ENCODE measurements around the gene AGAP3.

AGAP3 gene

GRCh38 chr7:151126491-151127137, 40.3 kb downstream of the AGAP3 start:
- peak overlapping the region; percentile 84 for H2BK12ac ChIP-seq (ENCODE audit: low read length)
- no peak overlapping the region for H4K8ac ChIP-seq (ENCODE audit: low read depth, low read length)
- no peak overlapping the region for H3K4me3 ChIP-seq (ENCODE audit: low read length in 2 of 2)
- H3K4me2 ChIP-seq (ENCODE audit: insufficient read depth, low read length, poor library complexity, severe bottlenecking): peak overlapping the region; percentile 73
- H2AK5ac ChIP-seq (ENCODE audit: low read depth, low read length): peak overlapping the region; percentile 98
- H3K9me3 ChIP-seq (replicated peaks in 1 of 2; ENCODE audit: control insufficient read depth in 2 of 2, insufficient read depth in 1 of 2, low read depth in 1 of 2, low read length in 2 of 2): no peaks in the 10 kb centered on the region
- H3K4ac ChIP-seq (ENCODE audit: low read length): no peak overlapping the region
- peak overlapping the region; percentile 63 for H2BK5ac ChIP-seq (ENCODE audit: low read length)
- WGBS, 2 donors (ENCODE audit: extremely low coverage in 2 of 2, insufficient read length in 2 of 2, insufficient replicate concordance in 1 of 2): no CpG with 5 or more reads among the region's 19 CpGs
- peak overlapping the region; percentile 84 for H3K9ac ChIP-seq (ENCODE audit: low read depth, low read length, poor library complexity)
- peaks cover 0 to 18% of the 10 kb centered on the region in 2 donors for H3K4me1 ChIP-seq (ENCODE audit: control insufficient read depth in 2 of 2, insufficient read depth in 1 of 2, low read depth in 1 of 2, low read length in 2 of 2)
- peak overlapping the region; percentile 85 for H4K91ac ChIP-seq (ENCODE audit: low read depth, low read length, poor library complexity)
- H3K27me3 ChIP-seq (ENCODE audit: control insufficient read depth in 3 of 3, insufficient read depth in 3 of 3, low read depth in 1 of 3, low read length in 3 of 3): peaks cover 0 to 1% (median 0%) of the 10 kb centered on the region in 3 experiments
- peaks cover 13% of the 10 kb centered on the region for H3K79me1 ChIP-seq (ENCODE audit: low read depth, low read length)
- no peak for DNase-seq (ENCODE audit: low spot score)
- peak overlapping the region; percentile 25 for H3K14ac ChIP-seq (ENCODE audit: low read length)
- H3K23ac ChIP-seq (ENCODE audit: low read depth, low read length, poor library complexity): peak overlapping the region; percentile 34
- peak overlapping the region; percentile 92 for H3K27ac ChIP-seq (replicated peaks; ENCODE audit: low read length)
- H3K36me3 ChIP-seq (replicated peaks in 1 of 2; ENCODE audit: control insufficient read depth in 2 of 2, insufficient read depth in 2 of 2, low read length in 2 of 2): peaks cover 35 to 67% of the 10 kb centered on the region in 2 donors
- H2BK120ac ChIP-seq (ENCODE audit: low read depth, low read length): peak overlapping the region; percentile 93
- H3K18ac ChIP-seq (ENCODE audit: low read length): peak overlapping the region; percentile 97
- peak overlapping the region; percentile 15 for H2BK15ac ChIP-seq (ENCODE audit: low read length)
- H2AFZ ChIP-seq (ENCODE audit: low read length): no peak overlapping the region

DNA sequence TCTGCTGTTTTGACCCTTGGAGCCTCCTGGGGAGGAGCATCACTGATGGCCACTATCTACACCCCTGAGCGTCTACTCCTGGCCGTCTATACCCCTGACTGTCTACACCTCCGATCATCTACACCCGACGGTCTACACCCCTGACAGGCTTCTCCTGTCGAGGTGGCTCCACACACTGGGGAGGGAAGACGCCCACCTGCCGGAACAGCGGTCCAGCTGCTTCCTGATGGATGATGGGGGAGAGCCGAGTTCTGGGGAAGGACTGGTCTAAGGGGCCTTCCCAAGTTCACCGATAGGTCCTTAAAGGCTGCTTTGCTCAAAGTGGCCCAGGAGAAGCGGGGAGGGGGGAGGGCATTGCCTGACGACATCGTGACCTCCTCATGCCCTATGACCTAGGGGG, 41.9 kb downstream of the AGAP3 start:
- H3K36me3 ChIP-seq (replicated peaks in 1 of 2; ENCODE audit: control insufficient read depth in 2 of 2, insufficient read depth in 2 of 2, low read length in 2 of 2): peaks cover 45 to 82% of the 10 kb centered on the region in 2 donors
- peak overlapping the region; percentile 62 for H3K23ac ChIP-seq (ENCODE audit: low read depth, low read length, poor library complexity)
- H3K27me3 ChIP-seq (ENCODE audit: control insufficient read depth in 3 of 3, insufficient read depth in 3 of 3, low read depth in 1 of 3, low read length in 3 of 3): peaks cover 0 to 1% (median 0%) of the 10 kb centered on the region in 3 experiments
- no peak overlapping the region for H2BK15ac ChIP-seq (ENCODE audit: low read length)
- no peak overlapping the region for H3K14ac ChIP-seq (ENCODE audit: low read length)
- H3K9me3 ChIP-seq (replicated peaks in 1 of 2; ENCODE audit: control insufficient read depth in 2 of 2, insufficient read depth in 1 of 2, low read depth in 1 of 2, low read length in 2 of 2): no peaks in the 10 kb centered on the region
- no peak overlapping the region for H3K4me2 ChIP-seq (ENCODE audit: insufficient read depth, low read length, poor library complexity, severe bottlenecking)
- H2AK5ac ChIP-seq (ENCODE audit: low read depth, low read length): no peak overlapping the region
- H2BK12ac ChIP-seq (ENCODE audit: low read length): no peak overlapping the region
- no peak overlapping the region for H4K91ac ChIP-seq (ENCODE audit: low read depth, low read length, poor library complexity)
- no peak overlapping the region for H3K4me3 ChIP-seq (ENCODE audit: low read length in 2 of 2)
- no peak overlapping the region for H3K18ac ChIP-seq (ENCODE audit: low read length)
- H2BK120ac ChIP-seq (ENCODE audit: low read depth, low read length): no peak overlapping the region
- no peak overlapping the region for H3K27ac ChIP-seq (replicated peaks; ENCODE audit: low read length)
- no peak overlapping the region for H3K4ac ChIP-seq (ENCODE audit: low read length)
- no CpG with 5 or more reads among the region's 14 CpGs for WGBS, 2 donors (ENCODE audit: extremely low coverage in 2 of 2, insufficient read length in 2 of 2, insufficient replicate concordance in 1 of 2)
- H3K79me1 ChIP-seq (ENCODE audit: low read depth, low read length): peaks cover 16% of the 10 kb centered on the region
- H3K4me1 ChIP-seq (ENCODE audit: control insufficient read depth in 2 of 2, insufficient read depth in 1 of 2, low read depth in 1 of 2, low read length in 2 of 2): peaks cover 0 to 16% of the 10 kb centered on the region in 2 donors
- H2AFZ ChIP-seq (ENCODE audit: low read length): no peak overlapping the region
- H2BK5ac ChIP-seq (ENCODE audit: low read length): no peak overlapping the region
- no peak overlapping the region for H4K8ac ChIP-seq (ENCODE audit: low read depth, low read length)
- no peak for DNase-seq (ENCODE audit: low spot score)
- no peak overlapping the region for H3K9ac ChIP-seq (ENCODE audit: low read depth, low read length, poor library complexity)

- Histone ChIP-seq H3K27me3 (ENCODE audit: control insufficient read depth in 3 of 3, insufficient read depth in 3 of 3, low read depth in 1 of 3, low read length in 3 of 3) (peaks cover 0 to 1% (median 0%) of the 10 kb centered on the region in 3 experiments), H3K4ac (ENCODE audit: low read length) (no peak overlapping the region), H3K9me3 (replicated peaks in 1 of 2; ENCODE audit: control insufficient read depth in 2 of 2, insufficient read depth in 1 of 2, low read depth in 1 of 2, low read length in 2 of 2) (no peaks in the 10 kb centered on the region), H4K91ac (ENCODE audit: low read depth, low read length, poor library complexity) (no peak overlapping the region), H2BK15ac (ENCODE audit: low read length) (no peak overlapping the region), H2AFZ (ENCODE audit: low read length) (no peak overlapping the region), H3K23ac (ENCODE audit: low read depth, low read length, poor library complexity) (no peak overlapping the region), H4K8ac (ENCODE audit: low read depth, low read length) (no peak overlapping the region), H3K36me3 (replicated peaks in 1 of 2; ENCODE audit: control insufficient read depth in 2 of 2, insufficient read depth in 2 of 2, low read length in 2 of 2) (peaks cover 46 to 85% of the 10 kb centered on the region in 2 donors), H2BK5ac (ENCODE audit: low read length) (no peak overlapping the region), H3K79me1 (ENCODE audit: low read depth, low read length) (peaks cover 12% of the 10 kb centered on the region), H3K14ac (ENCODE audit: low read length) (no peak overlapping the region), H3K4me2 (ENCODE audit: insufficient read depth, low read length, poor library complexity, severe bottlenecking) (no peak overlapping the region), H3K18ac (ENCODE audit: low read length) (peak overlapping the region; percentile 57), H2BK120ac (ENCODE audit: low read depth, low read length) (no peak overlapping the region), H3K27ac (replicated peaks; ENCODE audit: low read length) (no peak overlapping the region), H3K4me1 (ENCODE audit: control insufficient read depth in 2 of 2, insufficient read depth in 1 of 2, low read depth in 1 of 2, low read length in 2 of 2) (peaks cover 0 to 13% of the 10 kb centered on the region in 2 donors), H2BK12ac (ENCODE audit: low read length) (no peak overlapping the region), H3K9ac (ENCODE audit: low read depth, low read length, poor library complexity) (no peak overlapping the region), H3K4me3 (ENCODE audit: low read length in 2 of 2) (no peak overlapping the region), H2AK5ac (ENCODE audit: low read depth, low read length) (no peak overlapping the region)
- no peak for DNase-seq (ENCODE audit: low spot score)
- no CpG with 5 or more reads among the region's 8 CpGs for WGBS, 2 donors (ENCODE audit: extremely low coverage in 2 of 2, insufficient read length in 2 of 2, insufficient replicate concordance in 1 of 2)
Observed at GRCh38 chr7:151128716-151129115, 42.4 kb downstream of the AGAP3 start.

GRCh38 chr7:151129117-151129959, 43.1 kb downstream of the AGAP3 start:
- Histone ChIP-seq H2BK15ac (ENCODE audit: low read length) (no peak overlapping the region), H2BK5ac (ENCODE audit: low read length) (no peak overlapping the region), H2BK120ac (ENCODE audit: low read depth, low read length) (no peak overlapping the region), H4K91ac (ENCODE audit: low read depth, low read length, poor library complexity) (no peak overlapping the region), H2AK5ac (ENCODE audit: low read depth, low read length) (no peak overlapping the region), H3K9ac (ENCODE audit: low read depth, low read length, poor library complexity) (no peak overlapping the region), H3K18ac (ENCODE audit: low read length) (peak overlapping the region; percentile 57), H3K14ac (ENCODE audit: low read length) (peak overlapping the region; percentile 71), H3K4ac (ENCODE audit: low read length) (no peak overlapping the region), H4K8ac (ENCODE audit: low read depth, low read length) (no peak overlapping the region), H3K4me3 (ENCODE audit: low read length in 2 of 2) (no peak overlapping the region), H3K23ac (ENCODE audit: low read depth, low read length, poor library complexity) (peak overlapping the region; percentile 12), H3K36me3 (replicated peaks in 1 of 2; ENCODE audit: control insufficient read depth in 2 of 2, insufficient read depth in 2 of 2, low read length in 2 of 2) (peaks cover 52 to 86% of the 10 kb centered on the region in 2 donors), H3K27me3 (ENCODE audit: control insufficient read depth in 3 of 3, insufficient read depth in 3 of 3, low read depth in 1 of 3, low read length in 3 of 3) (peaks cover 0 to 1% (median 0%) of the 10 kb centered on the region in 3 experiments), H2BK12ac (ENCODE audit: low read length) (no peak overlapping the region), H3K9me3 (replicated peaks in 1 of 2; ENCODE audit: control insufficient read depth in 2 of 2, insufficient read depth in 1 of 2, low read depth in 1 of 2, low read length in 2 of 2) (no peaks in the 10 kb centered on the region), H3K79me1 (ENCODE audit: low read depth, low read length) (peaks cover 11% of the 10 kb centered on the region), H3K27ac (replicated peaks; ENCODE audit: low read length) (no peak overlapping the region), H2AFZ (ENCODE audit: low read length) (no peak overlapping the region), H3K4me2 (ENCODE audit: insufficient read depth, low read length, poor library complexity, severe bottlenecking) (no peak overlapping the region), H3K4me1 (ENCODE audit: control insufficient read depth in 2 of 2, insufficient read depth in 1 of 2, low read depth in 1 of 2, low read length in 2 of 2) (peaks cover 0 to 12% of the 10 kb centered on the region in 2 donors)
- DNase-seq (ENCODE audit: low spot score): no peak
- no CpG with 5 or more reads among the region's 28 CpGs for WGBS, 2 donors (ENCODE audit: extremely low coverage in 2 of 2, insufficient read length in 2 of 2, insufficient replicate concordance in 1 of 2)

All from neuronal stem cell (in vitro differentiated cells).